DMS79 treated with DMSO at 0.1 percent for 48 hours (cell line): ENCODE measurements around the gene KCNG1.
A peak's percentile ranks its signal among the peaks of the same experiment; 100 is the strongest.
"Not testable (repeated sequence)": the region's sequence is repeated elsewhere in the genome, so short reads cannot be mapped to it uniquely, and the experiment has no call there.

Experiments
- DNase-seq: peaks from one replicate; lab custom pipeline; 2025; lab: John Stamatoyannopoulos, UW

KCNG1 gene, protein sequence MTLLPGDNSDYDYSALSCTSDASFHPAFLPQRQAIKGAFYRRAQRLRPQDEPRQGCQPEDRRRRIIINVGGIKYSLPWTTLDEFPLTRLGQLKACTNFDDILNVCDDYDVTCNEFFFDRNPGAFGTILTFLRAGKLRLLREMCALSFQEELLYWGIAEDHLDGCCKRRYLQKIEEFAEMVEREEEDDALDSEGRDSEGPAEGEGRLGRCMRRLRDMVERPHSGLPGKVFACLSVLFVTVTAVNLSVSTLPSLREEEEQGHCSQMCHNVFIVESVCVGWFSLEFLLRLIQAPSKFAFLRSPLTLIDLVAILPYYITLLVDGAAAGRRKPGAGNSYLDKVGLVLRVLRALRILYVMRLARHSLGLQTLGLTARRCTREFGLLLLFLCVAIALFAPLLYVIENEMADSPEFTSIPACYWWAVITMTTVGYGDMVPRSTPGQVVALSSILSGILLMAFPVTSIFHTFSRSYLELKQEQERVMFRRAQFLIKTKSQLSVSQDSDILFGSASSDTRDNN

DNA sequence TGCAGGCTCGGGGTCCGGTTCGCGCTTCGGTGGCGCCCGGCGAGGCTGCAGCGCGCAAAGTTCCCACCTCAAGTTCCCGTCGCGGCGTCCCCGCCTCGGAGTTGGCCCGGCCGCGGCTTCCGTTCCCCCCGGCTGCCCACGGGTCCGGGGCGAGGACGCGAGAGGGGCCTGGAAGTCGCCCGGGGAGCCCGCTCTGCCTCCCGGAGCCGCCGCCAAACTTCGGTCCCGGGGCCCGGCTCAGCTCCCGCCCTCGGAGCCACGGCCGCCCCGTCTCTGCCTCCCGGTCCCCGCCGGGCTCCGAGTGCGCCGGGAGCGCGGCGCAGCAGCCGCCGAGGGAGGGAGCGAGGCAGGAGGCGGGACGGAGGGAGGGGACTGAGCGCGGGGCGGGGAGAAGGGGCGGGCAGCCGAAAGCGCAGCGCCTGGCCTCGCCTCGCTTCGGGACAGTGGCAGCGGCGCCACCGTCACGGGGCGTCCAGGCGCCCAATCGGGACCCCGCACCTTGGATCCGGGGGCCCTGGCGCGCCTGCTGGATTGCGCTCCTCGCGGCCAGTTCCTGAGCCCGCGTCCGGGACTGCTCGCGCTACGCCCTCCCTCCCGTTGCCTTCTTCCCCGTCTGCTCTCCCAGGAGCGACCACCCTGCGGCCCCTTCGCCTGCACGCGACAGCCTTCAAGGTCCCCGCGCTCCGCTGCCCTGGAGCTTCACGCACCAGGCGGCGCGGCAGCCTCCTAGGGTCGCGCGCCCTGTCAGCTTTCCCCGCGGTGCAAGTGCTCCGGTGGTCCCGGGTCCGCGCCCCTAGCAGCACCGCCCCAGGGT lies at the start of gene KCNG1:
Gene KCNG1, minus strand, starts transcription at position 305 of the 814 bp plus-strand sequence. CDS start 12,769 bp downstream, outside the sequence.
- DNase-seq = peak; percentile 18

DNA sequence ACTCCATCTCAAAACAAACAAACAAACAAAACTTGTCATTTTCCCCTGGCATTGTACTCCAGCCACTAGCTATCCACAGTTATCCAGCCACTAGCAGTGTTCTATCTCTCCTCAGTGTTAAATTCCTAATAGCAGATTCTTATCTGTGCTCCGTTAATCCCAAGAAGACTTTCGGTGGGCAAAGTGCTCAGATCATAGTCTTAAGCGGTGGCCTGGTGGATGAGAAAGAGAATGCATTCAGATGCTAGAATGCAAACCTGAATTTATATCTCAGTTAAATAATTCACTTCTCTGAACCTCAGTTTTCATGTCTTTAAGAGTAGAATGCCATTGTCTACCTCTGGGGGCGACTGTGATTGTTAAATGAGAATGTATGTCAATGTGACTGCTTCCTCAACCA lies 47.7 kb upstream of the KCNG1 start:
- no peak for DNase-seq

DNA sequence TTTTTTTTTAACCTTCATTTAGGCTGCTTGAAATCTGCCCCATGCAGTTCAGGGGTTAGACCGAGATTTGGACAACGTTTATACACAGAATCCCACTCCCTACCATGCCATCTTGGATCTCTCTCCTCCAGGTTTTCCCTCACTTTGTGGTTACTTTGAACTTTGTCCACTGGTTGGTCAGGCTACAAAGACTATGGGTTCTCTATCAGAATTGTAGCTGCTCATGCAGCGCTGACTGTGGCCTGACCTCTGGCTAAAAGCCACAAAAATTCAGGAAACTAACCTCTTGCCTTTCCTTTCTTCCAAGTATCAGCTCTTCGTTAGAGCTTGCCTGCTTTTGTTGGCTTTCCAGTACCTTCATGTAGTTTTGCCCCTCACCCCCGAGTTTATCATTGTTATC lies 44.9 kb upstream of the KCNG1 start:
- no peak for DNase-seq

DNA sequence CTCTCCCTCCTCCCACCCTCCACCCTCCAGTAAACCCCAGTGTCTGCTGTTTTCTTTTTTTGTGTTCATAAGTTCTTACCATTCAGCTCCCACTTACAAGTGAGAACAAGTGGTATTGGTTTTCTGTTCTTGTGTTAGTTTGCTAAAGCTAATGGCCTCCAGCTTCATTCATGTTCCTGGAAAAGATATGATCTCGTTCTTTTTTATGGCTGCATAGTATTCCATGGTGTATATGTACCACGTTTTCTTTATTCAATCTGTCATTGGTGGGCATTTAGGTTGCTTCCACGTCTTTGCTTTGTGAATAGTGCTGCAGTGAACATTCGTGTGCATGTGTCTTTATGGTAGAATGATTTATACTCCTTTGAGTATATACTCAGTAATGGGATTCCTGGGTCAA lies 42.7 kb upstream of the KCNG1 start:
- no peak for DNase-seq

DNA sequence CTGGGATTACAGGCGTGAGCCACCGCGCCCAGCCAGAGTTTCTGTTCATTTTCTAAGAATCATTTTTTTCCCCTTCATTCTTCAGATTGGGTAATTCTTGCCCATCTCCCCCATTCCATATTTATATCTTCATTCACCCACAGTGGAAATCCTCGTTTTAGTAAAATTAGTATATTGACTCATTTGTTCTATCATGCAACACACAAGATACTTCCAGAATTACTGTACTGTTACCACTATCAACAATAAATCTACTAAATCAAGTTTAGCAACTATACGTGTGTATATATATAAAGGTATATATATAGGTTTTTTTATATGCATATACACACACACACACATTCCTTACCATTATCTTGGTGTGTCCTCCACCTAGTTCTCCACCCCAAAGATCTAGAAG lies 41.2 kb upstream of the KCNG1 start:
- no peak for DNase-seq

DNA sequence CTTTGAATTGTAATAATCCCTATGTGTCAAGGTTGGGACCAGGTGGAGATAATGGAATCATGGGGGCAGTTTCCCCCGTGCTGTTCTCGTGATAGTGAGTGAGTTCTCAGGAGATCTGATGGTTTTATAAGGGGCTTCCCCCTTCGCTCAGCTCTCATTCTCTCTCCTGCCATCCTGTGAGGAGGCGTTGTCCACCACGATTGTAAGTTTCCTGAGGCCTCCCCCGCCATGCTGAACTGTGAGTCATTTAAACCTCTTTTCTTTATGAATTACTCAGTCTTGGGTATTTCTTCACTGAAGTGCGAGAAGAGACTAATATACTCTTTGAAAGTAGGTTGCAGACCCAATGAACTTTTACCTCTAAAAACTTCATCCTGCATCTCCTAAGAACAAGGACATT lies 39.2 kb upstream of the KCNG1 start:
- no peak for DNase-seq

DNA sequence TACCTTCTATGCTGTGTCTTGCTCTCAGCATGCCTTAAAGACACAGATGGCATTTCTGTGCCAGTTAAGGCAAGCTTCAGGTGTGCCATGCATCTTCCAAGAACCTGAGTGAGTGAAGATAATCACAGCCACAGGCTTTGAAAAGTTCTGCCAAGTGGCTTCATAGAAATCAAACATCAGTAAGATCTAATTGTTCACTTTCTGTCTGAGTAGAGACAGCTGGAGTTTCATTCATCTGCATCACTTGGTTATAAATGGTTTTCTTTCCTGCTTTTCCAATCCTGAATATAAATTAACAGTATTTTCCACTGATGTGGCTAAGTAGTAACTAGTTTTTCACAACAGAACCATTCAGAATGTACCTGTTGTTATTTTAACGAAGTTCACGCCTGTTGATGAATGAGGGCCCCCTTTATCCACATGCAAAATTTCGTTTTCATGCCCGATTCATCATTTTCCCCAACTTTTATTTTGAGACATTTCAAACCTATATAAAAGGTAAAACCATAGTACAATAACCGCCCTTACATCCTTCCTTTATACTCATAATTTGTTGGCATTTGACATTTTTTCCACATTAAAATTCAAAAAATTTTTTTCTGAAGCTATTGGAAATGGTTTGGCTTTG lies 38.6 kb upstream of the KCNG1 start:
- DNase-seq = no peak

DNA sequence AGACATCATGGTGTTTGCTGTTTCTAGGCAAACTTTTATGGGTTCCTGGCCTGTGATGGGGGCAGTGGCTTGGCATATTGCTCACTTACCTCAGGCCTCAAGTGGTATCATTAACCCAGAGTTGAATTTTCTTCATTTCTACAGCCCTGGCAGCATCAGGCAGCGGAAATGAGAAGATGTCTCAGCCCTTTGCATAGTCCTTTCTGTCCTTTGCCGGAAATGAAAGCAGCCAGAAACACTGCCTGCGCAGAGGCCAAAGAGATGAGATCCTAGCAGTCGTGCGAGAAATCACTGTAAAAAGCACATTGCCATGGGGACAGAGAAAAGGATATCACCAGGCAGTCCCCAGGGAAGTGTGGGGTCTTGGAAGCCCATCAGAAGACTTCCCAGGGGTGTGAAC lies 37.4 kb upstream of the KCNG1 start:
- DNase-seq = no peak

DNA sequence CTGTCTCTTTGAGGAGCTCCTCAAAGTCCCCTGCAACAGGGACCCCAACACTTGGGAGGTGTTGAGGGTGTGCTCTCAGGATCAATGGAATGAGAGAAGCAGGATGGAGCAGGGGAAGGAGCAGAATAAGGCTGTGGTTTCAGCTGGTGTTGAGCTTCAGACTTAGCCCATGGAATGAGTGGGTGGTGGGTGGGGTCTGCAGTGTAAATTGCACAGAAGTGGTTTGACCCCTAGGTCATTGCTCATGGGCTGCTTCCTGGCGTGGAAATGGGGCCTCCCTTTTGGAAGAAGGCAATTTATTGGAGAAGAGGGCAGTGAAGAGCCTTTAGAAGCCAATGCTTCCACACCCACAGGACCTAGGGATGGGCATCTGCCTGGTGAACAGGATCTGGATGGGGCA lies 37.0 kb upstream of the KCNG1 start:
- DNase-seq = no peak

DNA sequence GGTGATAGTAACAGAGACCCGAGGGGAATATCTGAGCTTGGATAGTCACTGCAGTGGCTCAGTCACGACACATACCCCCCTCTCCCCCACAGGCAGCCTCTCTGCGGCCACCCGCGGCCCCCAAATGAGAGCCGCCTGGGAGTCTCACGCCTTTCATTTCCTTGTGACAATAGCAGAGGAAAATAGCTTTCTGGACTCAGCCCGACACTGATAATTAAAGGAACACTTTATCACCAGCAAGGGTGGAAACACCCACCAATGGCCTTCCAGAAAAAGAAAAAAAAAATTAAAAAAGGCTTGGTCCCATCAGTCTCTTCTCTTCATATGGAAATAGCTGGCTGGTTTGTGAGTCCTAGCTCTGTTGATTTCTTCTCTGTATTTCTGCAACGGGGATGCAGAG lies 35.1 kb upstream of the KCNG1 start:
- no peak for DNase-seq

DNA sequence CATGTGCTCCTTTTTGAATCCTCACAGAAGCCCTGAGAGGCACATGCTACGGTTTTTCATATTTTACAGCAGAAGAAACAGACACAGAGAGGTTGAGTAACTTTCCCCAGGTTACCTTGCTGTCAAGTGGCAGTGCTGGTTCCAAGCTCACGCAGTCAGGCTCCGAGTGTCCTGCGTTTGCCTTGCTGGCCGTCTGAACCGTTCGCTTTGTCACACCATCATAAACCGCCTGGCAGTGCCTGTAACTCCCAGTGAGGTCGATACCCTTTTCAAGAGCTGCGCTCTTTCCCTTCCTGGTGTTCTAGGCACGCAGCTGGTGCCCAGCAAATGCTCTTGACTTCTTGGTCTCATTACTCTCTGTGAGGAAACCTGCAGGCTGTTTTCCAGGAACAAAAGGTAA lies 31.3 kb upstream of the KCNG1 start:
- no peak for DNase-seq

DNA sequence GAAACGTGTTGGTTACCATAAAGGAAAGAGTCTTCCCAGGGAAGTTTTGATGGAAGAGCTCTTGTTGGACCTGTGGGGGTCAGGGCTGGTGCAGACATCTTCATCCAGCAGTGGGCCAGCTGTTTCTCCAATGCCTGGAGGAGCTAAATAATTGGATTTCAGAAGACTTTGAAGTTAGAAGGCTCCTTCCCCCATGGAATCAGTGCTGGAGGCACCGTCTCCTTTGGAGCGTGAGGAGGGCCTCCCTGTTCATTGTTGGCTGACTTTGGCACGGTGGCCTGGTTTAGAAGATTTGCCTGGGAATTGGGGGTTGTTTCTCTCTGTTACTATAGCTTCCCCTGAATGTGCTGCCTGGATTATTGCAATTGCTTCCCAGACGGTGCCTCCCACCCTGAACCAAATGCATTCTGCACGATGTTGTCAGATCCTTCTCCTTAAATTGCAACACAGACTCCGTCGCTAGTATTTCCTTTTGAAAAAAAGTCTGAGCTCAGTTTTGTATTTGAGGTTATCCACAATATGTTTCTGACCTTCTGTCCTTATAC lies 27.7 kb upstream of the KCNG1 start:
- DNase-seq = no peak

DNA sequence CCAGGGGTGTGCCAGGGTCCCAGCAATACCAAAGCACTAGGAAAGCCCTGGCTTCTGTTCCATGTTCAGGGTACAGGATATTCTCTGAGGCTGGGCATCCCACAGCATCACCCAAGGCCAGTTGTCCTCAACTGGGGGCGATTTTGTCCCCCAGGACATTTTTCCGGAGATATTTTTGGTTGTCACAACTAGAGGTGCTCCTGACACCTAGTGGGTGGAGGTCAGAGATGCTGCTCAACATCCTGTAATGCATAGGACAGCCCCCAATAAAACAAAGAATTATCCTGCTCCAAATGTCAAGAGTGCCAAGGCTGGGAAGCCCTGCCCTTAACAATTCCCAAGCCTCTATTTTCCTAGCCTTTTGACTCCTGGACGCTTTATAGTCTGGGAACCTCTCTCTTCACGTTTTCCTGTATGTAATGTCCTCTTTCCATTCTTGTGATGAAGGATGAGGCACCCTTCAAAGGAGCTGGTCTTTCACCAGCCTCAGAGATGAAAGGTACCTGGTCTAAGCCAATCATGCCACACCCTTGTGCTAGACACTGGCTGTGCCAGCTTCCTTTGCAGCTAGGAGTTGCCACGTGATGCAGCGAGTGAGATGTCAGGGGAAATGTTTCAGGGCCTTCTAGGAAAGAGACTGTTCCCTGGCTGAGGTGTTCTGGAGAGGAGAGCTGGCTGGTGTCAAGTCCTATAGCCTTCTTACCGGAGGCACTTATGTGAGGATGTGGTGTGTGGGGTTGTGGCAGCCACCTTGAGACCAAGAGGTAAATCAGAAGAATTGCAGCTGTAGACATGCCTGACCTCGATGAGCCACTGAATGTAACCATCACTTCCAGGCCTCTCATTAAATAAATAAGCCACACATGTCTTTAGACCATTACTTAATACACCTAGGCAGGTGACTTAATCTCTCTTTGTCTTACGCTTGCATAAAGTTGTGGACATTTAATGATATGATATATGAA lies 23.4 kb upstream of the KCNG1 start:
- no peak for DNase-seq

DNA sequence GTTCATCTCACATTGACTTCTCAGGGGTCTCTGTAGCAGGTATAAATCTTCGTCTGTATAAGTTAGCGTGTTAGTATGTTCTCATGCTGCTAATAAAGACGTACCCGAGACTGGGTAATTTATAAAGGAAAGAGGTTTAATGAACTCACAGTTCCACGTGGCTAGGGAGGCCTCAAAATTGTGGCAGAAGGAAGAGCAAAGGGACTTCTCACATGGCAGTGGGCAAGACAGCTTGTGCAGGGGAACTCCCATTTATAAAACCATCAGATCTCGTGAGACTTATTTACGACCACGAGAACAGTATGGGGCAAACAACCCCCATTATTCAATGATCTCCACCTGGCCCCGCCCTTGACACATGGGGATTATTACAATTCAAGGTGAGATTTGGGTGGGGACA lies 22.6 kb upstream of the KCNG1 start:
- DNase-seq = not testable (repeated sequence)

DNA sequence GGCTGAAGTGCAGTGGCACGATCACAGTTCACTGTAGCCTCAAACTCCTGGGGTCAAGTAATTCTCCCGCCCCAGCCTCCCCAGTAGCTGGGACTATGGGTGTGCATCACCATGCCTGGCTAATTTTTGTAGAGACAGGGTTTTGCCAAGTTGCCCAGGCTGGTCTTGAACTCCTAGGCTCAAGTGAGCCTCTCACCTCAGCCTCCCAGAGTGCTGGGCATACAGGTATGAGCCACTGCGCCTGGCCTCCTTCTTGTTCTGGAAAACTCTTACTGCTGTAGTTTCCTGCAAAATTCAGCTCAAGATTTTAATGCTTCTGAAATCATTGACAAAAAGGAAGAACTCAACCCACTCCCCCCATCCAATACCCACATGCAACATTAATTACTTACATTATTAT lies 21.9 kb upstream of the KCNG1 start:
- DNase-seq = no peak

DNA sequence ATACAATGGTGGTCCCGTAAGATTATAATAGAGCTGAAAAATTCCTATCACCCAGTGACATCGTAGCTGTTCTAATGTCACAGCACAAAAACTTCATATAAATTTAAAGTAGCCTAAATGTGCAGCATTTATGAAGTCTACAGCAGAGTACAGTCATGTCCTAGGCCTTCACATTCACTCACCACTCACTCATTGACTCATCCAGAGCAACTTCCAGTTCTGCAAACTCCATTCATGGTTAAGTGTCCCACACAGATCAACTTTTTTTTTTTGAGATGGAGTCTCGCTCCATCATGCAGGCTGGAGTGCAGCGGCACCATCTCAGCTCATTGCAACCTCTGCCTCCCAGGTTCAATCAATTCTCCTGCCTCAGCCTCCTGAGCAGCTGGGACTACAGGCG lies 20.9 kb upstream of the KCNG1 start:
- DNase-seq = no peak

DNA sequence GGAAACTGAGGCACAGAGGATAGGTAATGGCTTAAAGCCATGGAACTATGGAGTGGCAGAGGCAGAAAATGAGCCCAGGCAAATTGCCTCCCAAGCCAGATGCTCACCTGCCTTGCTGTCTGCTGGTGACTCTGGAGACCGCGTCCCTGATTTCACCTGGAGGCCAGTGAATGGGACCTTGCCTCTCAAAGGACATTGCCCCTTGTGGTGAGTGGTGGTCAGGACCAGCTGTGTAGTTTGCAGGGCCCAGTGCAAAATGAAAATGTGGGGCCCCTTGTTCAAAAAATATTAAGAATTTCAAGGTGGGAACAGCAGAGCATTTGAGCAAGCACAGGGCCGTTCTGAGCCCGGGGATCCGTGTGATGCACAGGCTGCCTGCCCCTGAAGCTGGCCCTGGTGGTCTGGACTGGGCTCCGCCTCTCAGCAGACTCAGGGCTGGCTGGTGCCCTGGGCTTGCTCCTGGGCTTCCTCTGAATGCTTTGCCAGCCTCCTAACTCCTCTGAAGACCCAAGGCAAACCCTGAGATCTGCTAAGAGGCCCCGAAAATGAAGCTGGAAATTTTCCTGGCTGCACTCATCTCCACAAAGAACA lies 19.8 kb upstream of the KCNG1 start:
- DNase-seq = no peak

DNA sequence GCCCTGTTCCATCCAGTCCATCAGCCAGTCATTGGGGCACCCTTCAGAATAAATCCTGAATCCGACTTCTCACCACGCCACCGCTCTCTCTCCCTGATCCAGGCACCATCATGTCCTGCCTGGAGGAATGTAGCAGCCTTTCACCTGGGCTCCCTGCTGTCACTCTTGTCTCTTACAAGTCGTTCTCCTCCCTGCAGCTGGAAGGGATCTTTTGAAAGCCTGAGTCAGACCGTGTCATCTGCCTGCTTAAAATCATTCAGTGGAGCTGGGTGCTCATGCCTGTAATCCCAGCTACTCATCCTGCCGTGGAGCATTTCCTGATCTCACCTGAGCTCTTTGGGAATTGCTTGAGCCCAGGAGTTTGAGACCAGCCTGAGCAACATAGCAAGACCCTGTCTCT lies 19.2 kb upstream of the KCNG1 start:
- DNase-seq = no peak

DNA sequence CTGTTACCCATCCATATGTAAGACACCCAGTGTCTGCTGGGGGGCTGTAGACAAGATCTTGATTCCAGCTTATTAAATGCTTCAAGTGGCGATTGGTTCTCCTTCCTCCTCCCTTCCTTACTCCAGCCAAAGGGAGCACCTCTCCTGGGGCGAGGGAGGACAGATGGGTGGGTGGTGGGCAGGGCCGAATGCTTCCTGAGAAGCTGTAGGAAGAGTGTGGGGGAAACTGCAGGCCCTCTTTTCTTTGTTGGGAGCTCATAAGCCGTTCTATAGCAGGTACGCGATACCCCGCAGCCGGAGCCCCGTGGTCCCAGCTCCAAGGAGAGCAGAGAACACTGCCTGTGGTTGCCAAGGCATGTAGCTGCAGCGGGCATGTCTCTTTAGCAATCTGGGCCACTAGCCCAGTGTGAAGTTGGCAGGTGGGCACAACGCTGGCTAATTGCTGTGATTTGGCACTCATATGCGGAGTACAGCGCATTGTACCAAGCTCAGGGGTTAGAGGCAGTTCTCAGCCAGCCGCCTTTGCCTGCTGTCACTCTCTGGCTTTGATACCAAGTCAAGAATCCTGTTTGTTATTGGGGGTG lies 14.7 kb upstream of the KCNG1 start:
- DNase-seq = no peak

DNA sequence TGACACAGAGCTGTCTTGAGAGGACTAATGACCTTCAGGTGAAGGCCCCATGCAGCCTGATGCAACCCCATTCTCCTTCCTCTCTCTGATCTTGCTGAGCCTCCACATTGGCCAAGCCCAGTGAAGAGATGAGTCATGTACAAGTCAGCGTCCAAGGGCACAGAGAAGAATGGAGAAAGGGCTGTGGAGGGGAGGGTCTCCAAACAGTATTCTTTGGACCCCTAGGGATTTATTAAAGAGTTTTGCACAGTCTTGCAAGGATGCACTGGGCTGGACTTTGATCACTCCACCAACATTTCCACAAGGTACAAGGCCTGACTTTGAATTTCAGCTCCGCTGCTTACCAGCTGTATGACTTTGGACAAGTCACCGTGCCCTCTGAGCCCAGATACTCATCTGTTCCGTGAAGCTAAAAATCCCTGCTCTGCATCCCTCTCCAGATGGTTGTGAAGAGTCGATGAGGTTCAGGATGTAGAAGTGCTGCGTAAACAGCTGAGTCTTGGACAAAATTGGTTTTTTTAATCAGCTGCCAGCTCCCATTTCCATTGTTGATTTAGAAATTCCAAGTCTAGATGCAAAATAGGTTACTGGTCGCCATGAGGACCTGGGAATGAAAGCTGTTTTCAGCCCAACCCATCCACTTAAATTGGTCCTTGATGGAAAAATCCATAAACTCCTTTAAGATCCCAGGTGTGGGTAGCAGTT lies 14.1 kb upstream of the KCNG1 start:
- DNase-seq = no peak
